Skin of body (tissue), 2 donors: ENCODE results near the gene CCDC83. TPM values are rescaled to one million over a fixed set of nuclear protein-coding genes. Genes with fewer than 3 reads are reported as not detected.
A peak's percentile ranks its signal among the peaks of the same experiment; 100 is the strongest.

ENCODE experiments used
- DNase-seq: peaks from one replicate; lab custom pipeline; 2025; lab: John Stamatoyannopoulos, UW
- total RNA-seq: library from RNA; depleted of rRNA; stranded (reverse); fragments of >200 nt; gene quantifications from one replicate; pipeline ENCODE4 v1.2.3, GENCODE V29; 2014

Gene CCDC83
- not detected for total RNA-seq

DNA sequence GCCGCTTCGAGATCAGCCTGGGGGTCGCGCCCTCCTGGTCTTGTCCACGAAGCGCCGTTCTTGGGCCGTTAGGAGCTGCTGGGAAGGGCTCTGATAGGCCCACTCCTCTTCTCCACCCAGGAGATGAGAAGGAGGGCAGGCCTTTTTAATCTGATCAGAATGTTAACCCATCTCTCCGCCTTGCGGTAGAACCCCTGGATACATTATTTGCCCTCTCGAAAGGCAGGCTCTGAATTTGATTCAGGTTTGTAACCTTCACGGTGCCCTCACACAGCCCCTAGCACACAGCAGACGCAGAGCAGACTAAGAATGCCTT, at the start of gene CCDC83:
TSS of gene CCDC83 (plus strand) at position 43 of the 316 bp plus-strand sequence. CDS start 9,741 bp downstream, outside the sequence.
- DNase-seq: no peak

DNA sequence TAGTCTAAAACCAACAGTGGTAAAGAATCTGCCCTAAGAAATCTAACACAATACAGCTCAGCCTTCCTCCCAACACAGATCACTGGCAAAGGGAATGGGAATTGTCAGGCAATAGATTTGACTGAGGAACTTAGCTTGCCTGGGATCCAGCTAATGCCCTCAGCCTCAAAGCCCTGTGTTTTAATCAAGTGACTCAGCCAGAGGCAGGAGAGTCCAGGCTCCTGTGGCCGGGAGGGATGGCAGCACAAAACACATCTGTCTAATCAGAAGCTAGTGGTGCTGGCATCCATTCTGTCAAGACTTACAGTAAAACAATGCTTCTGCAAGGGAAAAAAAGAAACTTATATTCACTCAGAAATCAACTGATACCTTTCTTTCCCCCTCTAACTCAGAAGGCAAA, 49.8 kb upstream of the CCDC83 start:
- no peak for DNase-seq

DNA sequence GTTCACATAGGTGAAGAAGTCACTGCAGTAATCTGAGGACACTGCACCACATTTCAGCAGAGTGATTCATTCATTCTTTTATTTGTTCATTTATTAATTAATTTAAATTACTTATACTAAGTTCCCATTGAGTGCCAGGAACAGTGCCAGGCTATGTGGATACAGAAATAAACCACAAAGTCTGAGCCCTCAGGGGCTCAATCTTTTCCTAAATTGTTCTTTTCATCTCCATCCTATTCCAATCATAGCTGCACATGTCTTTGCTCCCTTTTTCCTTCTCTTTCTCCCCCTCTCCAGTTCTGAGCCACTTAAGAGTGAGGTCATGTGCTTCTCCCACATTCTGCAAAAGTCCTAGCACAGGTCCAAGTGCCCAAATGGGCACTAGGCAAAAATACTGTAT, 49.2 kb upstream of the CCDC83 start:
- DNase-seq: no peak

DNA sequence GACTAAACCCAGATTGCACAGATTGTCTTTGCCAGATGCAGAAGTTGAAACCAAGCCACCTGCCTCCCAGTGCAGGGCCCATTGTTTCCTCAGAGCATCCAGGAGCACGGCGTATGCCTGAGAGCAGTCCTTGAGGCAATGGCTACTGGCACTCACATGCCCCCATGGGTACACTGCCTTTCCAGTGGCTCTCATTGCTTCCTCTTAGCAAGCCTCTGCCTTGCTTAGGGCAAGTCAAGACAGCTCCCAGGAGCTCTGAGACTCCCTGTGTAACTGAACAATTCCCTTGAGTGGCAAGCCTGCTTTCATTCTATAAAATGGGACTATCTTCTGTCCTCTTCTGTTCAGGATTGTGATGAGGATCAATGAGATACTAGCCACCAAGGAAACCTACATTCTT, 48.3 kb upstream of the CCDC83 start:
- DNase-seq: no peak

DNA sequence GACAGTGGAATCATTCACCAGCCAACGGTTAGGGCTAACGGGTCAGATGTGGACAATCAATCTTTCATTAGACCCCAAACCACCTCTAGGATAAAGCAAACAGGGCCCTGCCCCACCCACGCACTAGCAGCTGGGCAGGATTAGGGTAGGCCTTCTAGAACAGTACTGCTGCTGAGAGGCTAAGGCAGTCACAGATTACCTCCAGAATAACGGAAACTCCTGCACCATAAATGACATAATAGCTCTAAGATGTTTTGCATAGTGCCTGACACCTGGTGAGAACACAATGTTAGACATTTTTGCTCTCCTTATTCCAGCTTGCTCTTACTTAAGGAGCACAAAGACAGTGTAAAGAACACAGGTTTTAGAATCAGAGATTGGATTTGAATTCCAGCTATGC, 46.0 kb upstream of the CCDC83 start:
- no peak for DNase-seq

DNA sequence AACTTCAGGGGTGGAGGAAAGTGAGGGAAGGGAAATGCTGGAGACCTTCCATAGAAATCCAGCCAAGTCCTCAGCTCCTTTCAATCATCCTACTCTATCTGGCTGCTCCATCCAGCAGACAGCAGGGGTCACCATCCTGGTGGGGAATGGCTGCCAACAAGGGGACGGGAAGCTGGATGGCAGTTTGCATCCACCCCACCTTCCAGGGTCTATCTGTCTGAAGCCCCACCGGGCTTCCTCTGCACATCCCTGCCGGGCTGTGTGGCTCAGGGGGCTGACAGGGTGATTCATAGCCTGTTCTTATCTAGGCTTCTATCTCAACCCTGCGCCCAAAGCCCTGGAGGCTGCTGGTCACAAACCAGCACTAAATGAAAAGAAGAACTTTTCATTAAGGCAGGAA, 45.3 kb upstream of the CCDC83 start:
- no peak for DNase-seq

DNA sequence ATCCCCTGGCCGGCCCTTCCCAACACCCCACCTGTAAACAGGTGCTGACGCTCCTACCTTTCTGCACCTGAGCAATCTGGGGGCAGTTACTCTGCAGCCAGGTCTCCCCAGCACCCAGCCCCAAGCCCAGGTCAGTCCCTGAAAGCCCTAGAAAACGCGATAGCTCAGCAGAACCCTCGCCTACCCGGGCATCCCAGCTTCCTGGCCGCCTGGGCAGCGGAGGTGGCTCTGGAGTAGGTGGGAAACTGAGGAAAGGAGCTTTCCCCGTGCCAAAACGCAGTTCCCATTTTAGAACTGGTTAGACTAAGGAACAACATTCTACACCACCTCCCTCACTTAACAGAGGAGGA, 44.7 kb upstream of the CCDC83 start:
- DNase-seq: no peak

DNA sequence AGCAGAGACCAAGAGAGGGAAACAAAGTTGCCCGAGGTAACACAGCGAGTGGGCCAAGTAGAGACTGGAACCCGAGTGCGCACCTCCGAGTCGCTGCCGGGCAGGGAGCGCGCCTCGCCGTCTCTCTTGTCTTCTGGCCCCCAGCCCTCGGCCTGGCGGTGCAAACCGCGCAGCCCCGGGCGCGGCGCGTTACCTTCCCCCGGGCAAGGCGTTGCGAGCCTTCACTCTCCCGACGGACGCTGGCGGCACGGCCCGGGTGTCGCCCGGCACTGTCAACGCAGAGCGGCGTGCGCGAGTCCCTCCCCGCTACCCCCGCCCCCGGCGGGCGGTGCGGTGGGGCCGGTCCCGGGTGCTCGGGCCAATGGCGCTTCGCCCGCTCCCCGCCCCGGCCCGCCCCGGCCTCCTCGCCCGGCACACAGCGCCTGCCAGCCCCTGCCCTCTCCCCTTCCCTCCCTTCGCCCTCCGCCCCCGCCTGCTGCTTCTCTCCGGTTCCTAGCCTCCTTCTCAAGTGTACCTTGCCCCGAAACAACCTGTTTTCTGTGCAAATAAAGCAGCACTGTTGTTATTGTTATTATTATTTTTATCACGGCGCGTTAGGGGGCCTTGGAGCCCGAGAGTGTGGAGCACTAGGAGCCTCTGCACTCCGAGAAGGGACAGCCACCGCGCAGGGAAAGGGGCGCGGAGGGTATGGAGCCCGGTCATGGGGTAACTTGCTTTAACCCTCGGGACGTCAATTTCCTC, 44.1 kb upstream of the CCDC83 start, which contains the start of gene SYTL2:
TSS of gene SYTL2 (minus strand) at position 271 of the 741 bp plus-strand sequence. CDS start 53,416 bp downstream, outside the sequence.
- DNase-seq: no peak

DNA sequence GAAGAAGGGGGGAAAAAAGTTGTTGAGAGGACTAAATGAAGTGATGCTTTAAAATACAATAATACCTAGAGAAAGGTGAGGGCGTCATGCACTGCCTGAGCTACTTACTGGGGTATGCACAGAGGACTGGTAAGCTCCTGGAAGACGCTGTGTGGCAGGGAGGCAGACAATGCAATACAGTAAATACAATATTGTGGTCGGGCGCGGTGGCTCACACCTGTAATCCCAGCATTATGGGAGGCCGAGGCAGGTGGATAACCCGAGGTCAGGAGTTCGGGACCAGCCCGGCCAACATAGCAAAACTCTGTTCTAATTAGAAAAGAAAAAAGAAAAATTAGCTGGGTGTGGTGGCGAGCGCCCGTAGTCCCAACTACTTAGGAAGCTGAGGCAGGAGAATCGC, 43.6 kb upstream of the CCDC83 start:
- DNase-seq: no peak

DNA sequence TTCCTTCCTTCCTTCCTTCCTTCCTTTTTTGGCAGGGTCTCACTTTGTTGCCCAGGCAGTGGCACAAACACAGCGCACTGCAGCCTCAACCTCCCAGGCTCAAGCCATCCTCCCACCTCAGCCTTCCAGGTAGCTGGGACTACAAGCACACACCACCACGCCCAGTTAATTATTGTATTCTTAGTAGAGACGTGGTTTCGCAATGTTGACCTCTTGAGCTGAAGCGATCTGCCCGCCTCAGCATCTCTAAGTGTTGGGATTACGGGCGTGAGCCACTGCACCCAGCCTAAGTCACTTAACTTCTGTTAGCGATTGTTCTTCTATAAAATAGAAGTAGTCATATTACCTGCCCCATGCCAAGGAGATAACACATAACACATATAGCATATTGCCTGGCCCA, 41.5 kb upstream of the CCDC83 start:
- no peak for DNase-seq

DNA sequence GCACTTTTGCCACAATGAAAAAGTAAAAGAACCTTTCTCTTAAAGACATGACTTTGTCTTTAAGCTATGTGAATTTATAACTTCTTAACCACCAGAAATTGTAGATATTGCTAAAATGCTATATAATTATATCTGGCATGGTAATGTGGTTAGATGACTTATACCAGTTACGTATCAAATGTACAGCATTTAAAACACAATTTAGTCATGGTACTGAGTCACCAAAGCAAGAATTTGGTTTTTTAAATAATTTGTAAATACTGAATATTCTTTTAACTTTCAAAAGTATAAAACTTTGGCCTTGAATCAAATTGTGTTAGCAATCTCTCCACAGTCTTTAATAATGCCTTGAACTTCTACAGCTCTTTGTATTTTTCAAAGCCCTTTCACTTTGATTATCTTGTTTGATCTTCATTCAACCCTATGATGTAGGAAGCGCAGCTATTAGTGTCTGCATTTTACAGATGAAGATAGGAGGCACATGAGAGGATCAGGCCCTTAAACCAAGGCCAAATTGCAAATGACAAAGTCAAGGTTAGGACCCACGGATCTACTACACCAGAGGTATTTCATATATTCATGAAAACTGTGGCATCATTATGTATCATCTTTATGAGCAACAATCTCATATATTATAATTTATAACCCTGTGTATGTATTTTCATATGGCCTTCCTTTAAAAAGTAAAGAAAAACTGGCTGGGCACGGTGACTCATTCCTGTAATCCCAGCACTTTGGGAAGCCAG, 39.8 kb upstream of the CCDC83 start:
- no peak for DNase-seq

DNA sequence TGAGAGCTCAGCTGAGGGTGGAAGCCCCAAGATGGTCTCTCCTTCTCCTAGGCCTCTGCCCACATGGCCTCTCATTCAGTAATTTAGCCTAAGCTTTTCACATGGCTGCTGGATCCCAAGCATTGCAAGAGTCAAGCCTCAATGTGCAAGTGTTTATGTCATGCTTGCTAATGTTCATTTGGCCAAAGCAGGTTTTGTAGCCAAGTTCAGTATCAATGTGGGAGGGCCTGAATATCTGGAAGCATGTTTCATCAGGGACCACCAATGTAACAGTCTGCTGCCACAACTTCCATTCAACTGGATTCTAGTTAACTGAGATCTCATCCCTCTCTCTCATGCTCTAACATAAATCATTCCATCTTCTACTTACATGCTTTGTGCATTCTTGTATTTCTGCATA, 35.7 kb upstream of the CCDC83 start:
- DNase-seq: no peak

DNA sequence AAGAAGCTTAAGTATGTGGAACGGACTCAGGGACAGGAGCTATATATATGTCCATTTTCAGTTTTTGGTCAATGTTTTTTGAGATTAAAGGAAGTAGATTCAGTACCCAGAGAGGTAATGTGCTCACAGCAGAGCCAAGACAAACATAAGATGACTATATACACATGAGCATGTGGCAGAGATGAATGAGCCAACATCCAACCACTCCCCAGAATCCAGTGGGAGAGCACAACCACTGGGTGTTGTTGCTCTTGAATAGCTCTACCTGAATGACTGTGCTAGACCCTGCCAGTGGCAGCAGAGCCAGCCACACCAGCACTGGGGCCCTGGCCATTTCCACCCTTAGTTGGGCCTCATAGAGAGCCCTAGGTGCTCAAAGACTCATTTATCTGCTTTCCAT, 33.5 kb upstream of the CCDC83 start:
- DNase-seq: no peak

DNA sequence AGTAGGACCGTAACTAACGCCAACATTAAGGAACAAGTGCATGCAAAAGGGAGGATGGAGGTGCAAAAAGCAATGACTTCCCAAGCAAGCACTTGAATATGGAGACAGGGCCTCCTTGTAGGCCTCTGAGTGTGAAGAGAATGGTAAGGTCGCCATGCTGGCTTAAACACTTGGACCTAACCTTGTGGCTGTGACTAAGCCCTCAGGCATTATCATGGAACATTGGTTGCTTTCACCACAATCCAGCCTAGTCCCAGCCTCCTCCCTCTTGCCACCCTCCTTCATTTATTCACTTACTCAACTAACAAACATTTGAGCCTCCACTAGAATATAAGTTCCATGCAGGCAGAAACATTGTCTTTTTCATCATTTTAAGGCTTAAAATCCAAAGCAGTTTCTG, 32.4 kb upstream of the CCDC83 start:
- no peak for DNase-seq

DNA sequence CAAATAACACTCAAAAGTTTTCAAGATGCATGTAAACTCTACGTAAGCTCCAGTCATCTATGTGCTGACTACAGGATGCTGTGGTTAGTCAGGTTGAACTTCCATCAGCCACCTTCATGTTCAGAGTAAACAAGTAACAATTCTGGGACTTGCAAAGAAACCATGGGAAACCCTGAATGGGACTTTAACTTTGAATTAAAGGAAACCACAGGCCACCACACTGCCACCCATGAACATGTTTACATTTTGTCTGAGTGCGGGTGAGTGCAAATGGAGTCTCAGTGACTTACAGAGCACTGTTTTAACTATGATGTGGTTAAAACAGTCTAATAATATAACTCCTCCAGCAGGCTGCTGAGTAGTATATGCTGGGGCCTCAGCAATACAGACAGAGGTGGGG, 31.4 kb upstream of the CCDC83 start:
- no peak for DNase-seq

DNA sequence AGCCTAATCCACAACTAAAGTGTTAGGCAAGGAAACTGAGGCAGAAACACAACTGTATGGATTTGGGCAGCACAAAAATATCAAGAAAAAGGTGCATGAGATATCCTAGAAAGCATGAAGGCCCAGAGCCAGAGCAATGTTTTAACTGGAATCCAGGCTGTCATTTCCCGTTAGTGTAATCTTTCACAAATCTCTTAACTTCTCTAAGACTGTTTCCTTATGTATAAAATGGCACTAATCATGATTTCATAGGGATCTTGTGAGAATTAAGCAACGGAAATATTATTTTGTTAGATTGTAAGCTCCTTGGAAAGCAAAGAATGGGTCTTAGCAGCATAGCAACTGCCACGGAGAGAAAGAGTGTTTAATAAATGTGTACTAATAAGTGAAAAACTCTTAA, 29.6 kb upstream of the CCDC83 start:
- DNase-seq: no peak

DNA sequence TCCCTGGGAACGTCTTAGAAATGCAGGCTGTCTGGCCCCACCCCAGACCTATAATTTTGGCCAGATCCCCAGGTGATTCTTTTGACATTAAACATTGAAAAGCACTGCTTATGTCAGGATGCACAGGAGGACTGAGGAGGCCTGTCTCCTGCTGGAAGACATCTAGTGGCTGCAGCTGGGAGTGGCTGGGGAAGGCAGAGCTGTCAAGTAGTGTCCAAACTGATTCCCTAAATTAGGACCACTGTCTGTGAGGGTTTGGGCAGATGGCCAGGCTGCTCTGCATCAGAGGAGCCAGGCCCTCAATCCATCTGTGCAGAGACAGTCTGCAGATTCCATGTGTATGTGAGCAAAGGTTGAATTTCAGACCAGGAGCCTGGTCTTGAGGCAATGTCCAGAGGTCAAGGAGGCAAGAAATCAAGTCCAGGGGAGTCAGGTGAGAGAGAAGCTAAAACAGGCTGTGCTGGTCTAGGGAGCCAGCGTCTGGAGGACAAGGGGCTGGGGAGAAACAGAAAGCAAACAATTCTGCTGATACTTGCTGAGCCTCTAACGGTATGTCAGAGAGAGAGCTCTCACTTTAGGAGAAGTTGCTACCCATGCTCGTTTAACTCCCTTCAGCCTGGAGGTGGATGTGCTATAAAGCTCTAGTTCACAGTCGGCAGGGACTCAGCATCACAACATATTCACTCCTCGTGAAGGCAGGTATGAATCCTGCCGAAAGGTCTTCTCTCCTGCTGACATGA, 28.9 kb upstream of the CCDC83 start:
- DNase-seq: no peak

DNA sequence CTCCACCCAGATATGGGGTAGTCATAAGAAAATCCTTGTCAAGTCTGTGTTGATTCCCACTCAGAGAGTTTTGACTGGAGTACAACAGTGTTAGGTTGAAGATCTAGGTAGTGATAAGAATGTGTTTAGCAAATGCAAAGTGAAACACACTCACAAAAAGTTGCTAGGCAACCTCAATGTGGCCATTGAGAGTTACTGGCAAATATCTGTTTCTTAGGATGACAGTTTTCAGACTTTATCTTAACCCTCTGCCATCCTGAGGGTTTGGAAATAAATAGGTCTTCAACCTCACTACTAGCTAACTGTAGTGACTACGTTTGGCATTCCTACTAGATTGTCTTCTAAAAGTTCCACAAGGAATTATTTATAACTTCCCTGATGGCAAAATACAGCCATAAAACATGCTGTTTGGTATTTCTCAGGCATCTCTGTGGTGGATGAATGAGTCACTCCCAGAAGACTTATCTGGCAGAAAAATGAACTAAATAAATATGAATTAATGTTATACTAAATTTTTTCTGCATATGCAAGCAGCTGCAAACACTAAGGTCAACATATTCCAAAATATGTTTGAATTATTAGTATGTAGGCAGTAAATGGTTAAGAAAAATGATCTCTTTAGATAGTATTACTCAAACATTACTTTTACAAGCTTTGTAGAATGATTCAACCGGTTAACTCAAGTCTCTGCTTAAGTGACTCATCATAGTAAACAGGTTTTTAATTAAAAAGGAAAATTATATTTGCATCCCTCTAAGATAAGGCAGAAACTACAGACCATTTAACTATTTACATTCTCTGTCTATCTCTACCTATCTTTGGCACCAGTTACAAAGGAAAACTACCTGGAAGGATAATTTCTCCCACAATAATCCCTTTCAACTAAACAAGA, 27.2 kb upstream of the CCDC83 start:
- peak; percentile 48 for DNase-seq

DNA sequence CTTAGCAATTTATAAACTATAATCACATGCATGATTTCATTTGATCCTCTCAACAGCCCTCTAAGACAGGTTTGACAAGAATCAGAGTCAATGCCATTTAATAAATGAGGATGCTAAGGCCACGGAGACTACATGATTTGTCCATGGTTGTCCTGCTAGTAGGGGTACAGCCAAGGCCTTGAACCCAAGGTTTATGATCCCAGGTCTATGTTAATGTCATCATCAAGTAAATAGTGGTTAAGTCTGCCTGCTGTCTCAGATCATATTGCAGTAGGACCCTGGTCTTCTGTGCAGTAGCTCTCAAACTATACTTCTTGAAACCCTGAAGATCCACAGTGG, 26.6 kb upstream of the CCDC83 start:
- DNase-seq: no peak

DNA sequence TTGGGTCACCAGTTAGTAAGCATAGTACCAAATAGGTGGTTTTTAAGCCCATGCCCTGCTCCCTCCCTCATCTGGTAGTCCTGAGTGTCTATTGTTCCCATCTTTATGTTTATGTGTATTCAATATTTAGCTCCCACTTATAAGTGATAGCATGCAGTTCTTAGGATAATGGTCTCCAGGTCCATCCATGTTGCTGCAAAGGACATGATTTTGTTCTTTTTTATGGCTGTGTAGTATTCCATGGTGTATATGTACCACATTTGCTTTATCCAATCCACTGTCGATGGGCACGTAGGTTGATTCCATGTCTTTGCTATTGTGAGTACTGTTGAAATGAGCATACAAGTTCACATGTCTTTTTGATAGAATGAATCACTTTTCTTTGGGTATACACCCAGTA, 26.0 kb upstream of the CCDC83 start:
- no peak for DNase-seq

DNA sequence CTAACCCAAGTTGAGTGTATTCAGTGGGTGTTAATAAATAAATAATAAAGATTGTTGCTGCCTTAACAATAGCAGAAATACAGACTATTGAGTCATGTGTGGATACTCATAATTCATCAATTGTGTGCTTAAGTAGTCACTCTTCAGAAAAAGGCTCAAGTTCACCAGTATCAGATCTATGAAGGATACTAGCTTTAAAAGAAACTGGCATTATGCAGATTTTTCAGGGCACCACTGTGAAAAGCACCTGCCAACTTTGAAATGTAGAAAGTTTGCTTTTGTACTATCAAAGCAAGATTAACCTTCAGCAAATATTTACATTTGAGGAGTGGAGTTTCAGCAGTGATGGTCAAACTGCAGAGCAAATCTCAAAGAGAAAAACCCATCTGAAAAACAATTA, 24.1 kb upstream of the CCDC83 start:
- no peak for DNase-seq

DNA sequence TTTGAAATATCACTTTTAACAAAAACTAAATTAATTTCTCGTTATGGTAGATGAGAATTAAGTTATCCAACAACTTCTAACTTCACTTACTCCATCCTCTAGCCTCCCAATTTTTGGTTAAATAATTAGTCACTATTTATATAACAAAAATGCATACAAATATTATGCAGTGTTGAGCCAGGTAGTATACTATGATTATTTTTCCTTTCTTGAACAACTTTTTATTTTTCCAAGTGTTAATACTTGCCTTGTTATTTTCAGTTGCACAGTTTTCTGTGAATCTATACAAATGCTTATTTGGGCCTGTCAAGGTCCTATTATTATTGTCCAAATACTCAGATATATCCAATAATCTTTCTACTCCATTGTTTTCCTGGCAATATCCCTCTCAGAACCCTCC, 19.9 kb upstream of the CCDC83 start:
- DNase-seq: no peak
